T-helper 9 cell (primary cell): ENCODE results near the gene APBA1.

Source experiments
- DNase-seq: peaks from one replicate; pipeline ENCODE4 v3.0.0-alpha.2; 2020

Gene APBA1

DNA sequence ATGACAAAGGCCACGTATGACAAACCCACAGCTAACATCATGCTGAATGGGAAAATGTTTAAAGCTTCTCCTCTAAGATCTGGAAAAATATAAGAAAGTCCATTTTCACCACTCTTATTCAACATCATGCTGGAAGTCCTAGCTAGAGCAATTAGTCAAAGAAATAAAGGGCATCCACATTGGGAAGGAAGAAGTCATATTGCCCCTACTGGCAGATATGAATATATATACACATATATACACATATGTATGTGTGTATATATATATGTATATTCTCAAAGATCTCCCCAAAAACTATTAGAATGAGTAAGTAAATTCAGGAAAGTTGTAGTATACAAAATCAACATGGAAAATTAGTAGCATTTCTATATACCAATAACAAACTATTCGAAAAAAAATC lies 17.1 kb downstream of the APBA1 start:
- DNase-seq: no peak

DNA sequence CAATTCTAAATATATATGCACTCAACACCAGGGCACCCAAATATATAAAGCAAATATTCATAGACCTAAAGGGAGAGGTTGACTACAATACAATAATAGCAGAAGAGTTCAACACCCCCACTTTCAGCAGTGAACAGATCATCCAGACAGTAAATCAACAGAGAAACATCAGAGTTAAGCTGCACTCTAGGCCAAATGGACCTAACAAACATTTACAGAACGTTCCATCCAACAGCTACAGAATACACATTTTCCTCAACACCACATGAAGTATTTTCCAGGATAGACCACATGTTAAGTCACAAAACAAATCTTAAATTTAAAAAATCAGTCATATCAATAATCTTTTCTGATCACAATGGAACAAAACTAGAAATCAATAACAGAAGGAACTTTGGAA lies 18.9 kb downstream of the APBA1 start:
- DNase-seq: no peak

DNA sequence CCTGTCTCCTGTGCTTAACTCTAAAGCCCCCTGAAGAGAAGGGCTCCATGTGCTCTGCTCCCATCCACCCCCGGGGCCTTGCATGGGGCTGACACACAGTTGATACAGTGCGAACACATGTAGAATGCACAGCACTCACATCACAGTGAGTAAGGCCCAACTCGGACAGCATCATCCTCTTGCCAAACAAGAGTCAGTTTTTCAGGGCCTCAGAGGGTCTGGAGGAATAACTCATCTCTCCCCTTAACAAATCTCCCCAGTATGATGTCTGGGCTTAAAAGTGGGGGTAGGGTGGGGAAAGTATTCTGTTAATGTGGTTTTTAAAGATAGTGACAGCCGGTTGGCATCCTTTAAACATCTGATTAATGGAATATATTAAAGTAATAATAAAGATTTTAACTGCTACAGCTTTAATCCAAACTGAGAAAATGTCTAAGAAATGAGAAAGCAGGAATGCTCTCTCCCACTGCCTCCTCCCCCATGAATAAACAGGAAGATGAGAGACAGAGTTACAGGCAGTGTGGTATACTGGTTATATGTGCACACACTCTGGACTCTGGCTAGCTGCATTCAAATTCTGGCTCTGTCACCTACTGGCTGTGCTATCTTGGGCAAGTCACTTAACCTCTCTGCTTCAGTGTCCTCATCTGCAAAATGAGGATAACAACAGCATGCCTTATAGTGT lies 22.5 kb downstream of the APBA1 start:
- DNase-seq: no peak

DNA sequence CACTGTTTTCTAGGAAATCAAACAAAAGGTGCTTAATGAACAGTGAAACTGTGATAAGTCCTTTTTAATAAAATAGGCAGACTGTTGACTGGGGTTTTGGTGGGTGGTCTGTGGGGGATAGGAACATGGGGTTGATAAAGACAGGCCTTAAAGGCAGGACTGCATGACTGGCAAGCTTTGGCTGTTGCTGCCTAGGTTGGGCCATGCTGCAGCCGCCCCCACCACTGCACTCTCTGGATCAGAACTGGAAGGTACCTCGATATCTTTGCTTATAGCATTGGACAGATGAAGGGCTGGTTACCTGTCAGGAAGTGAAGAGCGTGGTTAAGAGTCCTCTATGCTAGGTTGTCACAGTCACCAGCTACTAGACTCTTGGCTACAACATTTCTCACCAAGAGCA lies 24.4 kb downstream of the APBA1 start:
- no peak for DNase-seq

DNA sequence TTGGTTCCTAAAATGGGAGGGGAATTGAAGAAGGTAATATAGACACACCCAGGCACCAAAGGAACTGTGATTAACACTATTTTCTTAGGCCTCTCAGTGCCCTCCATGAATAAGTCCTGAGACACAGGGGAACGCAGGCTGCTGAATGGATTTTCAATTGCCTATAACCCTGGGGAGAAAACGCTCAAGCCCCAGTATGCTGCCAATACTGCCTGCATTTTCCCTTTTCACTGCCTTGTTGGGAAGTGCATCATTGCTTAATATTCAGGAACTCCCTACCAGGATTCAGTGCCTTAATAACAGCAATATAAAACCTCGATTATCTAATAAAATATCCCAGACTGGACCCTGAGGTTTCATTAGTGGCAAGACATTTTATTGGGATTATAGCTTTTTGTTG lies 25.4 kb downstream of the APBA1 start:
- DNase-seq: no peak

DNA sequence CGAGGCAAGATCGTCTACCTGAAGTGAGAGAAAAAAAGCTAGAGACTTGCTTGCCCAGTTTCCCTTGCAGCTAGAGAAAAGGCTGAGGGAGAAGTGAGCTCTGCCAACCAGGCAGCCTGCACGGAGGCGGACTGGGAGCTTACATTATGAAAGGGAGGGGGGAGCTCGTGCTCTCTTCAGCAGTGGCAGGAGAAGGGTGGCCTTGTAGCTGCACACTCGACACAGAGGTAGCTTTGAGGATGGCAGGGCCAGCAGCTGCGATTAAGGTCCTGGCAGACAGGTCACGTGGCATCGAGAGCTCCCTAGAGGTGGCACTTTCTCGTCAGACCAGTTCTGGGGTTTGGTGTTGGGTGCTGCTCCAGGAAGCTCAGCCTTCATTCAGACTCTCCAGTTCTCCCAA lies 26.7 kb downstream of the APBA1 start:
- no peak for DNase-seq

DNA sequence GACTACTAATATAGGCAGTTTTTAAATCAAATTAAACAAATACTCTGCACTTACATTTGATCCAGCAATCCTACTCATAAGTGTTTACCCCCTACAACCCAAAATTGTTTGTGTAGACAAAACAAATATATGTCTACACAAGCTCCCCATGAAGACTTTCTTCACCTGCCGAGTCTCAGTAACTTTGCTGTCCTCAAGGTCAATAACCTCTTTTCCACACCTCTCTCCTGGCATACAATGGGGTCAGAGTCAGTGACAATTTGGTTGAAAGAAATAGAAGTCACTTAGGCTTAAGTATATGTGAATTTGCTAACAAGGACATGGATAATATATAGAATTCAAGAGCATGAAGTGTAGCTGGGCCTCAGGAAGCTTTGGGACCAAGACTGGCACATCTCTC lies 29.1 kb downstream of the APBA1 start:
- DNase-seq: no peak

DNA sequence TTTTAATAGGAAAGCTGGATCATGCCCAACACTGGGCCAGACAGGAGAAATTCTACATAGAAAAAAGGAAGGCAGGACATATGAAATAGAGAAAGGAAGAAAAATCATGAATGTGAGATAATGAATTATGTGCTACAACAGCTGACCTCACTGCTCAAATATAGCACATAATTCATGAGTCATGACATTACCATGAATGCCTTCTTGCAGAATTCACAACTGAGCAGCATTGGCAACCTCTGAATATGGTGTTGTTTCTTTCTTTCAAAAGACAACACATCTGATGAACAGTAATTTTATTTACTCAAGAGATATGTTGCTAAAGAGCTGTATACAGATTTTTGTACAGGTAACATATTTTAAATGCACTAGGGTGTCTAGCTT lies 34.4 kb downstream of the APBA1 start:
- no peak for DNase-seq

DNA sequence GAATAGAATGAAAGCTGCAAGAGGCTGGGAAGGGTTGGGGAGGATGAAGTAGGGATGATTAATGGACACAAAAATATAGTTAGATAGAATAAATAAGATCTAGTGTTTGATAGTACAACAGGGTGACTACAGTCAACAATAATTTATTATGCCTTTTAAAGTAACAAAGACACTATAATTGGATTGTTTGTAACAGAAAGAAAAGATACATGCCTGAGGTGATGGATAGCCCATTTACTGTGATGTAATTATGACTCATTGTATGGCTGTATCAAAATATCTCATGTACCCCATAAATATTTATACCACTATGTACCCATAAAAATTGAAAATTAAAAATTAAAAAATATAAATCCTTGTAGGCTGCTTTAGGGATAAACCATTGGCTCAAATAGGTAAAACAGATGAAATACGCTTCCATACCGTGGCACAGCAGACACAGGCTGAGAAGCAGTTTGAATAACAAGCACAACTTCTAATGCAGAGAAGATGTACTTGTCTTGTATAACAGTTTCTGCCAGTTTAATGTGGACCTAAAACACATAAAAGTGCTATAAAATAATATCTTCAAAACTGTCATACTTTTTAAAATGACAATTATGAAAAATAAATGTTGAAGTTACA lies 34.9 kb downstream of the APBA1 start:
- no peak for DNase-seq

DNA sequence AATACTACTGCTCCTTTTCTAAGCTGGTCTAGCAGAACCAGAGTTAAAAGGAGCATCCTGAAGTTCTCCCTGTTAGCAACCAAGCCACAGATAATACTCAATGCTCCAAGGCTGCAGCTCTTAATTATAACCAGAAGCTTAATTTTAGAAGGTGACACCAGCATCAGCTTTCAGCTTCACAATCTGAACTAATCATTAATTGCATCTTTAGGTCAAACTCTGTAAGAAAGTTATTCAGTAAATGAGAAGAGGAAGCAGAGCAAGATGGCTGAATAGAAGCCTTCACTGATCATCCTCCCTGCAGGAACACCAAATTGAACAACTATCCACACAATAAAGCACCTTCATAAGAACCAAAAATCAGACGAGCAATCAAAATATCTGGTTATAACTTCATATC lies 38.5 kb downstream of the APBA1 start:
- DNase-seq: no peak

DNA sequence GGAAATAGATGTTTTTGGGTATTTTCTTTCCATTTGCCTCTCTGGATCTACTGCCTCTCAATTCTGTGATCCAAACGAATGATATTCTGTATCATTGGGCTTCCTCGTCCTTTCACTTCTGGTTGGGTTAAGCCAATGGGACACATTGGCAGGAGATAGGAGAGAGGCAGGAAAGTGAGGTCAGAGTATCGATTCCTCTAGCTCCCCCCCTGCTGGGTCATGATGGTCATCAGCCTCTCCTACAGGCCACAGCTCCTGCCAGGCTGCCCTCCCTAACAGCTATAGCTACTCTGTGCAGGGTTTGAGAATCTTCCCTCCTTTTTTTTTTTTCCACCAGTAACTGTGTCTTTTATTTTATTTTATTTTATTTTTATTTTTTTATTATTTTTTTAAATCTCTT lies 39.4 kb downstream of the APBA1 start:
- no peak for DNase-seq

DNA sequence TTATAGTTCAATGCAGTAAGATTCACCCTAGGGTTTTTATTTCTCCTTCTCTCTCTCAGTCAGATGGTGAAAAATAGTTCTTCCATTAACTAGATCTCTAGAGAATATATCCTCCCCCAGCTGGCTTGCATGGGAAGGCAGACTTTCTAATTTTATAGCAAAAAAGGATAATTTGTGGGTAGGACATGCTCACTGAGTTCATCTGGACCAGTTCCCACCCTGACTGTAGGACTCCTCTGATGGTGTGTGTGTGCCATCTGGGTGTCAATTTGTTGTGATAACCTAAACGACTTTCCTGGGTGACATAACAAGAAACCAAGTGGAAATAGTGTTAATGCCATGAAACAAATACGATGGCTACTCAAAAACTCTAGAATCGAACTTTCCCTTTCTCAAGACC lies 44.9 kb downstream of the APBA1 start:
- no peak for DNase-seq

DNA sequence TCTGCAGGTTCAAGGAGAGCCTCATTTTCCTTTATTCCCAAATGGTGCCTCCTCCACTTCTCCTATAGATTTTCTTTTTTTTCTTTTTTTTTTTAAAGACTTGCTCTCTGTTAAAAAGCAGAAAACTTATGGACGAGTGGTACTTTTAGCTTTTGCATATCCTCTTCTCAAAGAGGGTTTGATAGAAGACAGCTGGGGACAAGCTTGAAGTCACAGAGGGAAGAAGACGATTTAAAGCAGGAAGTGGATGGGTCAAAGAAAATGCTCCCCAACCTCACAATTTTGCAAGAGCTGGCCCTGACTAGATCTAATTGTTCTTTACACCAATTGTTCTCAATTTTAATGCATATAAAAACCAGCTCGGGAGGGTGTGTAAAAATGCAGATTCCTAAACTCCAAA lies 48.9 kb downstream of the APBA1 start:
- DNase-seq: no peak

DNA sequence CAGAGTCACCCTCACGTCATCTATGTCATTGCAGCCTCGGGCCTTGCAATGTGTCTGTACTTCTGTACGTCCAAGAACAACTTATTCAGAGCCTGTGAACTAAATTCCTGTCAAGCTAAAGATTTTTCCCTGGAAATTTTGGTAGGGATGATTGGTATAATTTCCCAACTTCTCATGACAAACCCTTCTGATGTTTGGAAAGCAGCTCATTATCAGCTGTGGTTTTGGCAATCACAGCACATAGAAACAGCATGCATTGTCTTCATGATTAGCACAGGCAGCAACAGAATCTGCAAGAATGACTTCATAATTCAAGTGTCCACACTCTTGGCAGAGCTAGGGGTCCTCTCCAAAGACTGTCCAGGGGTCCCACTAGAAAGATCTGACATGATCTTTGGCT lies 49.5 kb downstream of the APBA1 start:
- DNase-seq: no peak

DNA sequence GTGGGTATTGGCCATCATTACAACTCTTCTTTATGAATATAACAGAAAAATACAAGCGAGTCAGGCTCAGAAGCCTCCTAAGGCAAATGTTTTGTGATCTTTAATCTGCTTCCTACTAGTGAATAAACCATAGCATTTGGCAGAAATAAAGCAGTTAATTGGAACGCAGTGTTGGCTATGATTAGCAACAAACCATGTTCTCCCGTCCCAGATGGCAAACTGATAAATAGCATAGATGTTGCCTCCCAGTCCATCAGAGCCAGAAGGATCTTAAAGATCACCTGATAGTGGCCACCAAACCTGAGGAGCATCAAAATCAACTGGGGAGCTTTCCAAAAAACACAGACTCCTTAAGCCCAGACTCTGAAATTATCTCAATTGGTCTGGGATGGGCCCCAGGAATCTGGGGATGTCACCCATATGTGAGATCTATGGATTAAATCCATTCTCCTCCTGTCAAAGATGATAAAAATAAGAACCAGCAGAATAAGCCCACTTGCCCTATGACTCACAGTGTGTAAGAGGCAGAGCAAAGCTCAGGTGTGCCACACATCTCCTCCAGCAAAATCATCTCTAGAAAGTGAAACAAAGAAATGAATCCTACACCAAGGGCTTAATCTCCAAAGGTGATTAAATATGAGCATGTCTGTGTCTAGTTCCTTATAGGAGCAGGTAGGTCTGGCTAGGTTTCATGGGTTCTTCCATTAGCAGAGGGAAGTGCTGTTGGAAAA lies 50.3 kb downstream of the APBA1 start:
- DNase-seq: no peak

DNA sequence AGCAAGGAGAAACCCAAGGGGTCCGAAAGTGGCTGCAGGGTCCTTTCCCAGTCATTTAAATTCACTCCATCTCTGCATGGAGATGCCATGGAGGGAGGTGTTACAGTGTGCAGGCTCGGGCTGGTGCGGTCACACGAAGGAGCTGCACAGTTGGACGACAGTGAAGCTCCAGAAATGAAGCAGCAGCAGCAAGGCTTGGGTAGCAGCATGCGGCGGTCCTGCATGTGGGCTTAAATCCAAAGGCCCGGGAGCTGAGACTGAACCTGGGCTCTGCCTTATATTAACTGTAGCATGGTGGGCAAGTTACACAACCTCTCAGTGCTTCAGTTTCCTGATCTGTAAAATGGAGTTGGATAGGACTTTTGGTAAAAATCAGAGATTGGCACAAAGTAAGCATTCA lies 51.4 kb downstream of the APBA1 start:
- DNase-seq: no peak

DNA sequence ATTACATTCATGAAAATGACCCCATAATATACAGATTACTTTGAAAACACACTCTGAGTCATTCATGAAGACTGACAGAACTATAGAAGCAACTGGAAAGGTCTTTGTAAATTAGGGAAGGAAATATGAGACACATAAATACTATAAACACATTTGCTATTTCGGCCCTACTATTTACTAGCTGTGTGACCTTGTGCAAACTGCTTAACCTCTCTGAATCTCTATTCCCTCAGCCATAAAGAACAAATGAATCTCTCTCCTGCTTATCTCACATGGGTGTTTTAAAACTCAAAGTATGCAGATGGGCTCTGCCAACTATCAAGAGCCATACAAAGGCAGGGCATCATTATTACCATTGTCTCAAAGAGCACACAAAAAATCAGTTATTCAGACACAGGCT lies 52.9 kb downstream of the APBA1 start:
- no peak for DNase-seq

DNA sequence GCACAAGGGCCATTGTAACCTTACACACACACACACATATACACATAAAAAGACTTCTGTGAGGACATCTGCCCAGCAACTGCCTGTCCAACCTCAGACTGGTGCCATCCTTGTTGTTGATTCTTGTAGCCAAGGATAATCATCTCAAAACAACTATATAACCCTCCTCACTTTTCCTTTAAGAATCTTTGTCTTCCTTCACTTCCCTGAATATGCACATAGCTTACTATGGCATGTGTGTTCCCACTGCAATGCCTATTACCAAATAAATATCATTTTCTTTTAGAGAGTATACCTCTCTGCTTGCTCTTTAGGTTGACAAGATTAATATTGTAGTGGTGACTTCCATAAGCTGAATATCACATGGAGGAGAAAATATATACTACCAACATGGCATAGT lies 55.2 kb downstream of the APBA1 start:
- no peak for DNase-seq

DNA sequence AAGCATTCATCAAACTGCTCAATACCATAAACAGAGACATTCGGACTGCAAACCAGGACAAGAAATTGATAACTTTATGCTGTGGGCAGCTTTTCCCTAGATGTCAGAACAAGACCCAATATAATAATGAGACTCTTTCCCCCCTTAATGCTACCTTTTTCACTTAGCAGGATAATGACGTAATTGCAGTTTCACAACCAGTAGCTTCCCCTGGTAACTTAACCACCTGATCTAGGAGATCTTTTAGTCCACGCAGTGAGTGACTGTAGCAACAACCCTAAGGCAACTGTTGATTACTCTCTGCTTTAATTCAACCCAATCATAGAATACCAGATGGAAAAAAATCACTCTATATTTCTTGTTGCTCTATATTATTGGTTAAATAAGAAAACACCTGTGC lies 56.3 kb downstream of the APBA1 start:
- no peak for DNase-seq

DNA sequence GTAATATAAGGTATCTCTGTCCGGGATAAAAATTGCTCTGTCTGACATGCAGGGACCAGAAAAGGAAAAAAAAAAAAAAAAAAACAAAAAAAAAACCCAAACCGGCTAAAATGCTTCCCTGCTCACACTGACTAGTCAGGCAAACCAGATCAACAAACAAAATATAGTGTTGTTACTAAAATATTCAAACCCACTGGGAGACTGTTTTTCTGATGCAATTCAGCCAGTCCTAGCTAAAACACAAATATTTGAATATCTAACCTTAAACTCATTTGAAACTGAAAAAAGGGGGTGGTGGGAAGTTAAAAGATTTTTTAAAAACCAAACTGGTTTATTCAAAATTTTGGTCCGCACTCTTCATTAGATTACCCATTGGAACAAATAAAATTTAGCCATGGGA lies 61.0 kb downstream of the APBA1 start:
- no peak for DNase-seq

DNA sequence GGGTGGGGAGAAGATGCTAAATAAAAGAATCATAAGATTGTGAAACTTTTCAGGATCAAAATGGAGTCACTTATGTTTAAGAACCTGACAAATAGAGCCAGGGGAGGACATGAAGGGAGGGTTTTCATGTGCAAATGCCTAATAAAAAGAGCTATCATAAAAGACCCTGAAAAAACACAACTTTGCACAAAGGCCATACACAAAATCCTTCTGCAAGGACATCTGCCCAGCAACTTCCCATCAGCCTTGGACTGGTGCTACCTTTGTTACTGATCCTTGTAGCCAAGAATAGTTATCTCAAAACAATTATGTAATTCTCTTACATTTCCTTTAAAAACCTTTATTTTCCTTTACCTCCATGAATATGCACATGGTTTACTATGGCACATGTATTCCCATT lies 63.0 kb downstream of the APBA1 start:
- no peak for DNase-seq

DNA sequence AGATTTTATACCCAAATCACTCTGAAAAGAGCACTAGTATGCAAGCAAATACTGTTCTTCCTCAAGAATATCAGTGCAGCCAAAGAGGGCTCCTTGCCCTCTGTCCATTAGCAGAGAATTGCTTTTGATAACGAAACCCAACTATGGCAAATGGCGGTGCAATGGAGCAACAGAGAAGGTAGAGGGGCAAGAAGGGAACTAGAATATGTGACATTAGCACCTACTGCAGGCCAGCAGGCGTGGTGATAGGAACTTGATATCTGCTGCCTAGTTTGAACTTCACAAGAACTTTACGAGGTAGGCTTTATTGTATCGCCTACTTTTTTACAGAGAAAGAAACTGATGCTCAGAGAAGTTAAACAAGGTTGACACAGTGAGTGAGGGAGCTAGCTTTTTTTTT lies 66.1 kb downstream of the APBA1 start:
- no peak for DNase-seq

DNA sequence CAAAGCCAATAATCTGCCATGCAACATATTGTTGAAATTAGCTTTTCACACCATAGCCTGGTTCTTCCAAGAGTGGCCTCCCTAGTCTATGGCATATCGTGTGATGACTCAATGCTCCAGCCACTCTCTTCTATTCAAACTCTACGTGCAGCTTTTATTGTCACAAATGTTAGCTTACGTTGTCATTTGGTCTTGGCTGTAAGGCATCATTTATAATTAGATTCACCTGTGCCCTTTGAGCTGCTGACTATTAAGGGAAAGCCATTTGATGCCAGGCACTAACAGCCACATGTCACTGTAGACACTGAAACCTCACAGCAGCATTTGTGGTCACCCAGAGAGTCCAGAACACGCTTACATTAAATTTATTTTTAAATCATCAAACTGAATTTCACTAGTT lies 66.8 kb downstream of the APBA1 start:
- no peak for DNase-seq

DNA sequence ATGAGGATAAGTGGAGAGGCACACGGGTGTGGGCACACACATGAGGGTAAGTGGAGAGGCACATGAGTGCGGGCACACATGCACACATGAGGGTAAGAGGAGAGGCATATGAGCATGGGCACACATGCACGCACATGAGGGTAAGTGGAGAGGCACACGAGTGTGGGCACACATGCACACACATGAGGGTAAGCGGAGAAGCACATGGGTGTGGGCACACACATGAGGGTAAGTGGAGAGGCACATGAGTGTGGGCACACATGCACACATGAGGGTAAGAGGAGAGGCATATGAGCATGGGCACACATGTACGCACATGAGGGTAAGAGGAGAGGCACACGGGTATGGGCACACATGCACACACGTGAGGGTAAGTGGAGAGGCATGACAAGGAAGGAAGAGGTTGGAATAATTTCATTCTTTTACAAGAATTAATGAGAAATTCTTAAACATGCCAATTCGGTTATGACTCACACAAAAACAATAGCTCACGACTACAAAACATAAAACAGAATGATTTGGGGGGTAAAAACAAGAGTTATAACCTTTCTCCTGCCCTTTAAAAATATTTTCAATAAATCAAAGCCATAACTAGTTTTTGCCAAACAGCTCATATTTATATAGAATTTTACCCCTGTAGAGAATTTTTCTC lies 67.5 kb downstream of the APBA1 start:
- no peak for DNase-seq
